H9 (cell line): Measurements from ENCODE around the gene PCED1A. TPM values are rescaled to one million over a fixed set of nuclear protein-coding genes. Genes with fewer than 3 reads are reported as not detected.

Source experiments
- DNase-seq: peaks from one replicate; pipeline ENCODE4 v3.0.0-alpha.2; 2017
- H2AFZ ChIP-seq: one replicate; pipeline ENCODE4 v1.6.1; 2013; ENCODE audit warnings: mild to moderate bottlenecking, low read length, control low read depth, moderate library complexity
- H2AK5ac ChIP-seq: 2 replicates; pipeline ENCODE4 v1.6.1; 2013; ENCODE audit warnings: low read length, control low read depth, mixed read lengths; ENCODE audit not compliant: insufficient read length
- H2BK120ac ChIP-seq: one replicate; pipeline ENCODE4 v1.6.1; 2013; ENCODE audit warnings: low read depth, mild to moderate bottlenecking, low read length, control low read depth, inconsistent platforms; ENCODE audit not compliant: poor library complexity, severe bottlenecking
- H2BK12ac ChIP-seq: 2 replicates; pipeline ENCODE4 v1.6.1; 2013; ENCODE audit warnings: low read length, control low read depth, mixed read lengths, low read depth; ENCODE audit not compliant: insufficient read length
- H2BK15ac ChIP-seq: 2 replicates; pipeline ENCODE4 v1.6.1; 2013; ENCODE audit warnings: low read depth, low read length, control low read depth
- H2BK20ac ChIP-seq: one replicate; pipeline ENCODE4 v1.6.1; 2013; ENCODE audit warnings: low read depth, mild to moderate bottlenecking, low read length, control low read depth, inconsistent platforms; ENCODE audit not compliant: poor library complexity, severe bottlenecking
- H2BK5ac ChIP-seq: 2 replicates; pipeline ENCODE4 v1.6.1; 2013; ENCODE audit warnings: low read length, control low read depth, mixed read lengths; ENCODE audit not compliant: insufficient read length
- H3K14ac ChIP-seq: 2 replicates; pipeline ENCODE4 v1.6.1; 2013; ENCODE audit warnings: low read length, control low read depth; ENCODE audit not compliant: insufficient read depth
- H3K18ac ChIP-seq: 2 replicates; pipeline ENCODE4 v1.6.1; 2013; ENCODE audit warnings: low read depth, mild to moderate bottlenecking, mixed read lengths, low read length, control low read depth; ENCODE audit not compliant: insufficient read length
- H3K23ac ChIP-seq: 2 replicates; pipeline ENCODE4 v1.6.1; 2013; ENCODE audit warnings: low read length, control low read depth, mixed read lengths, low read depth; ENCODE audit not compliant: insufficient read length
- H3K23me2 ChIP-seq: 2 replicates; pipeline ENCODE4 v1.6.1; 2013; ENCODE audit warnings: low read depth, mild to moderate bottlenecking, mixed read lengths, low read length, control low read depth; ENCODE audit not compliant: insufficient read length, poor library complexity, severe bottlenecking
- H3K27ac ChIP-seq: 2 replicates; pipeline ENCODE4 v1.5.1; 2013; ENCODE audit warnings: low read length, control low read depth, mixed read lengths, low read depth; ENCODE audit not compliant: insufficient read length
- H3K27me3 ChIP-seq: 2 replicates; pipeline ENCODE4 v1.6.1; 2013; ENCODE audit warnings: low read length, control low read depth, inconsistent platforms; ENCODE audit not compliant: insufficient read depth
- H3K4ac ChIP-seq: 2 replicates; pipeline ENCODE4 v1.6.1; 2013; ENCODE audit warnings: low read depth, mild to moderate bottlenecking, control low read depth, inconsistent platforms, low read length, moderate library complexity
- H3K4me1 ChIP-seq: 2 replicates; pipeline ENCODE4 v1.6.1; 2013; ENCODE audit warnings: low read length, control low read depth, inconsistent platforms; ENCODE audit not compliant: insufficient read depth
- H3K4me2 ChIP-seq: 2 replicates; pipeline ENCODE4 v1.6.1; 2013; ENCODE audit warnings: low read length, control low read depth, mixed read lengths; ENCODE audit not compliant: insufficient read length, insufficient read depth
- H3K56ac ChIP-seq: 2 replicates; pipeline ENCODE4 v1.6.1; 2013; ENCODE audit warnings: low read depth, mild to moderate bottlenecking, mixed read lengths, low read length, control low read depth; ENCODE audit not compliant: insufficient read length
- H3K79me1 ChIP-seq: 2 replicates; pipeline ENCODE4 v1.6.1; 2013; ENCODE audit warnings: low read depth, mild to moderate bottlenecking, moderate library complexity, low read length, control low read depth, inconsistent platforms; ENCODE audit not compliant: insufficient read depth, poor library complexity, severe bottlenecking
- H3K79me2 ChIP-seq: 2 replicates; pipeline ENCODE4 v1.6.1; 2013; ENCODE audit warnings: low read length, control low read depth, inconsistent platforms; ENCODE audit not compliant: insufficient read depth
- H3K9ac ChIP-seq: 2 replicates; pipeline ENCODE4 v1.6.1; 2013; ENCODE audit warnings: low read length, control low read depth, mixed read lengths; ENCODE audit not compliant: insufficient read length; ENCODE audit errors: extremely low read depth
- H3K9me3 ChIP-seq: one replicate; pipeline ENCODE4 v1.6.1; 2013; ENCODE audit warnings: low read depth, low read length, inconsistent platforms; ENCODE audit not compliant: control insufficient read depth
- H3T11ph ChIP-seq: one replicate; pipeline ENCODE4 v1.6.1; 2013; ENCODE audit warnings: mild to moderate bottlenecking, low read length, control low read depth, inconsistent platforms
- H4K20me1 ChIP-seq: one replicate; pipeline ENCODE4 v1.6.1; 2013; ENCODE audit not compliant: control insufficient read depth, insufficient read length, insufficient read depth
- H4K5ac ChIP-seq: 2 replicates; pipeline ENCODE4 v1.6.1; 2013; ENCODE audit warnings: low read depth, mild to moderate bottlenecking, mixed read lengths, low read length, control low read depth; ENCODE audit not compliant: insufficient read length
- H4K8ac ChIP-seq: replicated peaks from 2 replicates; pipeline ENCODE4 v1.6.1; 2013; ENCODE audit warnings: low read length, control low read depth, mixed read lengths, low read depth; ENCODE audit not compliant: insufficient read length
- H4K91ac ChIP-seq: 2 replicates; pipeline ENCODE4 v1.6.1; 2013; ENCODE audit warnings: low read depth, mild to moderate bottlenecking, moderate library complexity, mixed read lengths, low read length, control low read depth; ENCODE audit not compliant: insufficient read length
- H3K27ac Mint-ChIP-seq, 3 experiments: 2 replicates in 2 of 3; 3 replicates in 1 of 3; pipeline ENCODE4 v1.8.0; 2020 to 2021; ENCODE audit warnings: mixed read lengths in 3 of 3, mild to moderate bottlenecking in 1 of 3, moderate library complexity in 1 of 3
- H3K27me3 Mint-ChIP-seq: 2 replicates; pipeline ENCODE4 v1.8.0; 2021; ENCODE audit warnings: low read depth, mild to moderate bottlenecking, moderate library complexity, mixed read lengths
- H3K36me3 Mint-ChIP-seq, 3 experiments: 2 replicates in 2 of 3; 3 replicates in 1 of 3; pipeline ENCODE4 v1.8.0; 2020 to 2021; ENCODE audit warnings: low read depth in 3 of 3, mixed read lengths in 3 of 3; ENCODE audit not compliant: insufficient read depth in 1 of 3
- H3K4me1 Mint-ChIP-seq, 2 experiments: 2 replicates each; pipeline ENCODE4 v1.8.0; 2020; ENCODE audit warnings: mixed read lengths in 2 of 2
- H3K4me3 Mint-ChIP-seq, 2 experiments: 2 replicates in 1 of 2; 3 replicates in 1 of 2; pipeline ENCODE4 v1.8.0; 2020 to 2021; ENCODE audit warnings: mild to moderate bottlenecking in 2 of 2, mixed read lengths in 2 of 2, moderate library complexity in 1 of 2
- H3K9me3 Mint-ChIP-seq, 2 experiments: 2 replicates in 1 of 2; 3 replicates in 1 of 2; pipeline ENCODE4 v1.8.0; 2020; ENCODE audit warnings: mild to moderate bottlenecking in 2 of 2, mixed read lengths in 2 of 2, moderate library complexity in 1 of 2
- WGBS: extraction: QIAGEN DNeasy Blood & Tissue Kit; methylation state at CpG from one replicate; pipeline ENCODE4 v1.1.7; 2013; ENCODE audit warnings: missing lambda C conversion rate, low lambda C conversion rate, mixed read lengths; ENCODE audit not compliant: insufficient read length; ENCODE audit errors: extremely low coverage; 5-methylcytosine and 5-hydroxymethylcytosine counted together
- total RNA-seq: library from RNA; stranded (reverse); gene quantifications from 2 replicates; pipeline ENCODE4 v1.2.1, GENCODE V29; 2021
- TF ChIP-seq, protein P1 (sequence below): fragments of 200-600 bp; sonication (generic); conservative IDR thresholded peaks from 3 replicates; pipeline ENCODE4 v1.8.0; 2021; ENCODE audit warnings: antibody characterized with exemption, mild to moderate bottlenecking

PCED1A gene
- total RNA-seq, 1 experiment from 2014 or later, result 30.8 TPM

- H3K27ac ChIP-seq, result no peak overlapping the region
- no peaks in the 10 kb centered on the region for H3K4me1 ChIP-seq
- no peak overlapping the region for H3K4me2 ChIP-seq
- H4K8ac ChIP-seq, result no peak overlapping the region
- H3K14ac ChIP-seq, result no peak overlapping the region
- no peak overlapping the region for H3T11ph ChIP-seq
- no peak overlapping the region for H2AK5ac ChIP-seq
- no peak overlapping the region for H2BK20ac ChIP-seq
- H3K79me2 ChIP-seq, result no peaks in the 10 kb centered on the region
- no peak overlapping the region for H3K23ac ChIP-seq
- no peak overlapping the region for H3K4me3 Mint-ChIP-seq
- H3K36me3 Mint-ChIP-seq, result peaks cover 4 to 18% (median 7%) of the 10 kb centered on the region in 3 experiments; a peak in 5 of 7 replicates
- H3K9ac ChIP-seq, result no peak overlapping the region
- H3K18ac ChIP-seq, result no peak overlapping the region
- H3K4me1 Mint-ChIP-seq, result peaks cover 0 to 6% of the 10 kb centered on the region in 2 experiments; a peak in 2 of 4 replicates
- no peak overlapping the region for H3K27ac Mint-ChIP-seq
- no peaks in the 10 kb centered on the region for H3K9me3 ChIP-seq
- H3K4ac ChIP-seq, result no peak overlapping the region
- WGBS, result no CpG with 5 or more reads among the region's 11 CpGs
- H2BK12ac ChIP-seq, result no peak overlapping the region
- TF ChIP-seq, protein P1, sequence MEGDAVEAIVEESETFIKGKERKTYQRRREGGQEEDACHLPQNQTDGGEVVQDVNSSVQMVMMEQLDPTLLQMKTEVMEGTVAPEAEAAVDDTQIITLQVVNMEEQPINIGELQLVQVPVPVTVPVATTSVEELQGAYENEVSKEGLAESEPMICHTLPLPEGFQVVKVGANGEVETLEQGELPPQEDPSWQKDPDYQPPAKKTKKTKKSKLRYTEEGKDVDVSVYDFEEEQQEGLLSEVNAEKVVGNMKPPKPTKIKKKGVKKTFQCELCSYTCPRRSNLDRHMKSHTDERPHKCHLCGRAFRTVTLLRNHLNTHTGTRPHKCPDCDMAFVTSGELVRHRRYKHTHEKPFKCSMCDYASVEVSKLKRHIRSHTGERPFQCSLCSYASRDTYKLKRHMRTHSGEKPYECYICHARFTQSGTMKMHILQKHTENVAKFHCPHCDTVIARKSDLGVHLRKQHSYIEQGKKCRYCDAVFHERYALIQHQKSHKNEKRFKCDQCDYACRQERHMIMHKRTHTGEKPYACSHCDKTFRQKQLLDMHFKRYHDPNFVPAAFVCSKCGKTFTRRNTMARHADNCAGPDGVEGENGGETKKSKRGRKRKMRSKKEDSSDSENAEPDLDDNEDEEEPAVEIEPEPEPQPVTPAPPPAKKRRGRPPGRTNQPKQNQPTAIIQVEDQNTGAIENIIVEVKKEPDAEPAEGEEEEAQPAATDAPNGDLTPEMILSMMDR, result no peak
- no peak for DNase-seq
- H4K20me1 ChIP-seq, result no peaks in the 10 kb centered on the region
- no peak overlapping the region for H2BK5ac ChIP-seq
- H3K23me2 ChIP-seq, result no peaks in the 10 kb centered on the region
- H3K27me3 Mint-ChIP-seq, result peaks cover 12% of the 10 kb centered on the region
- no peak overlapping the region for H2BK15ac ChIP-seq
- no peaks in the 10 kb centered on the region for H3K9me3 Mint-ChIP-seq
- no peaks in the 10 kb centered on the region; the same call in 1 of the 2 replicates for H3K27me3 ChIP-seq
- no peak overlapping the region for H4K5ac ChIP-seq
- no peak overlapping the region for H3K56ac ChIP-seq
- H4K91ac ChIP-seq, result no peak overlapping the region
- H3K79me1 ChIP-seq, result no peaks in the 10 kb centered on the region
- H2AFZ ChIP-seq, result no peak overlapping the region
- no peak overlapping the region for H2BK120ac ChIP-seq
These were observed 25.8 kb upstream of the PCED1A start for GRCh38 chr20:2866236-2866635.
